Keratinocyte (primary cell): ENCODE results near the gene FKBP5. TPM values are rescaled to one million over a fixed set of nuclear protein-coding genes. Genes with fewer than 3 reads are reported as not detected.
A peak's percentile ranks its signal among the peaks of the same experiment; 100 is the strongest.

Experiments used
- DNase-seq: peaks from one replicate; pipeline ENCODE4 v3.0.0-alpha.2; 2011; ENCODE audit warnings: low read depth, missing footprints, low spot score
- FAIRE-seq: peaks from 2 replicates; lab custom pipeline; 2011; peaks lifted over from hg19 to GRCh38; lab: Jason Lieb, UNC
- H2AFZ ChIP-seq: 2 replicates; pipeline ENCODE4 v1.6.0; 2012; ENCODE audit warnings: low read length, control low read depth, inconsistent platforms; ENCODE audit not compliant: control insufficient read depth
- H3K27ac ChIP-seq: 2 replicates; pipeline ENCODE4 v1.5.1; 2011; ENCODE audit warnings: low read length; ENCODE audit not compliant: control insufficient read depth, insufficient read depth
- H3K27me3 ChIP-seq: 3 replicates; pipeline ENCODE4 v1.6.0; 2011; ENCODE audit warnings: low read length; ENCODE audit not compliant: control insufficient read depth, insufficient read depth; ENCODE audit errors: extremely low read depth
- H3K36me3 ChIP-seq, 2 experiments: 2 replicates in 1 of 2; 3 replicates in 1 of 2; pipeline ENCODE4 v1.5.1; 2011; ENCODE audit warnings: low read length in 2 of 2, mild to moderate bottlenecking in 1 of 2; ENCODE audit not compliant: control insufficient read depth in 2 of 2, insufficient read depth in 2 of 2; ENCODE audit errors: extremely low read depth in 1 of 2
- H3K4me1 ChIP-seq: 3 replicates; pipeline ENCODE4 v1.5.1; 2011; ENCODE audit warnings: low read length; ENCODE audit not compliant: control insufficient read depth, insufficient read depth; ENCODE audit errors: extremely low read depth
- H3K4me2 ChIP-seq: 3 replicates; pipeline ENCODE4 v1.6.0; 2011; ENCODE audit warnings: low read depth, low read length; ENCODE audit not compliant: control insufficient read depth, insufficient read depth; ENCODE audit errors: extremely low read depth
- H3K4me3 ChIP-seq, 3 experiments: fragments of 200-600 bp in 1 of 3; sonication (generic) in 1 of 3; 2 replicates in 2 of 3; 3 replicates in 1 of 3; pipeline ENCODE4 v1.5.1; 2011 to 2016; ENCODE audit warnings: low read length in 3 of 3, mild to moderate bottlenecking in 3 of 3, control low read depth in 2 of 3, inconsistent platforms in 1 of 3, low read depth in 1 of 3, mixed read lengths in 1 of 3, mixed run types in 1 of 3, moderate library complexity in 1 of 3; ENCODE audit not compliant: control insufficient read depth in 2 of 3, insufficient read depth in 2 of 3; ENCODE audit errors: extremely low read depth in 1 of 3
- H3K79me2 ChIP-seq: 2 replicates; pipeline ENCODE4 v1.6.0; 2012; ENCODE audit warnings: low read length; ENCODE audit not compliant: control insufficient read depth, insufficient read depth
- H3K9ac ChIP-seq: 3 replicates; pipeline ENCODE4 v1.6.0; 2011; ENCODE audit warnings: low read length; ENCODE audit not compliant: control insufficient read depth, insufficient read depth; ENCODE audit errors: extremely low read depth
- H3K9me1 ChIP-seq: 3 replicates; pipeline ENCODE4 v1.6.0; 2011; ENCODE audit warnings: low read length; ENCODE audit not compliant: control insufficient read depth, insufficient read depth; ENCODE audit errors: extremely low read depth
- H3K9me3 ChIP-seq: 2 replicates; pipeline ENCODE4 v1.5.1; 2012; ENCODE audit warnings: low read depth, low read length; ENCODE audit not compliant: control insufficient read depth
- H4K20me1 ChIP-seq: 3 replicates; pipeline ENCODE4 v1.6.0; 2011; ENCODE audit warnings: low read length; ENCODE audit not compliant: control insufficient read depth, insufficient read depth; ENCODE audit errors: extremely low read depth
- EZH2 ChIP-seq: IDR thresholded peaks from one replicate; pipeline ENCODE4 v1.6.1; 2012; ENCODE audit warnings: inconsistent platforms, mild to moderate bottlenecking, low read length, moderate library complexity
- dilution Hi-C: fragments of 300-500 bp; cut with MboI; formaldehyde crosslinking; loops from one replicate; pipeline ENCODE4 v1.7.0; 2020; ENCODE audit warnings: low sequenced_read_pairs; ENCODE audit not compliant: extremely low pct_ligation_motif_present
- polyA plus RNA-seq, 5 experiments: library from polyadenylated mRNA; depleted of rRNA in 3 of 5; stranded (reverse) in 3 of 5; stranded (forward) in 1 of 5; unstranded in 1 of 5; fragments of >200 nt; gene quantifications; 1 replicate in 1 of 5; 2 replicates in 3 of 5; 3 replicates in 1 of 5; pipeline versions ENCODE4 v1.2.1 to v1.2.3, GENCODE V29; 2011 to 2012; ENCODE audit warnings: missing spikeins in 2 of 5, low read depth in 1 of 5, low replicate concordance in 1 of 5
- TF ChIP-seq, protein P1 (sequence below), 3 experiments: IDR thresholded peaks in 1 of 3; conservative IDR thresholded peaks in 1 of 3; optimal IDR thresholded peaks in 1 of 3; 2 replicates in 2 of 3; 3 replicates in 1 of 3; pipeline versions ENCODE3 to v1.5.1; 2011; ENCODE audit warnings: low read length in 3 of 3, mild to moderate bottlenecking in 3 of 3, moderate library complexity in 2 of 3, control low read depth in 1 of 3, inconsistent platforms in 1 of 3; ENCODE audit not compliant: insufficient read depth in 2 of 3; ENCODE audit errors: extremely low read depth in 1 of 3

FKBP5 gene
- polyA plus RNA-seq, 1 donor (not counting 4 experiments of a cell fraction or from before 2014, with no cell fraction given): 88.3 TPM

DNA sequence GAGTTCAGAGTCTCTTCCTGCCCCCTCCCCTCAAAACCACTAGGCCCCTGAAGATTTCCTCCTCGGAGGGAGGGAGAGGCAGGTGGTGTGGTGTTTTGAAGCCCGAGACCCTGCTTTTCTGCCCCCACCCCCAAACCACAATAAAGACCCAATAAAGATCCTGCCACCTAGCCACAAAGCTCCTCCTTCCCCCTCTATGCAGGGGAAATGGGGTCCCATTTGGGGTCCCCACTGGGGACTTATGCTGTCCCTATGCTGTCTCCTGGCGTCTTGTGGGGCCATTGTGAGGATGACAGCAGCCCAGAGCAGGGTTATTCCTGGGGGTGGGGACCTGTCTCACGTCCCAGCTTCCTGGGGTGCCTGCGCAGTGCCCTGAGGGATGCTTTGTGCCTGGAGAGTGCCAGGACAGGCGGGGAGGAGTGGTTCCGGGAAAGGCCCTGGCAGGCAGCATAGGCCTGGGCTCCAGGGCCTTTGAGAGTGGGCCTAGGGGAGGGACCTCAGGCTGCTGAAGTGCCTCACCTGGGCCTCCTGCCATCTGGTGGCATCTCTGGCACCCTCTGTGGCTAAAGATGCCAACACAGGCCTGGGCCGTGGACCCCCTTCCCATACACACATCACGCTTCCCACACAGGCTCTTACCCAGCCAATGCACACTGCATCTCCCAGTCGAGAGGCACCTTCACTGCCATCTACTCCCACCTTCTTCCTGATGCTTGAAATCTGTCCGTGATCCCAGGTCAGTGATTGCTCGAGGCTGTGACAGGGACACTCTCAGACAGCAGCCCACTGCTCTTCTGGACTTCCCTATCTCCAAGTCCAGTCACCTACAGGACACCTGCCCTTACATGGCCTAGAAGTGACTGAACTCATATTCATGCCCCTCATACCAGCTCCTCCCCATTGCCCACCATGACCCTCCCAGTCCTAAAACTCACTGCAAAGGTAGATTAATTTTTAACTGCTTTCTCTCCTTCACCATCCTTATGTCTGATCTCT is 40.3 kb upstream of the FKBP5 start:
- no peaks in the 10 kb centered on the region for H3K9me3 ChIP-seq
- H3K27ac ChIP-seq: peak overlapping the region; percentile 88
- no peaks in the 10 kb centered on the region for H3K79me2 ChIP-seq
- H3K9me1 ChIP-seq: no peaks in the 10 kb centered on the region
- dilution Hi-C loops: loop anchor here (25.0 kb wide), 1 partner anchor 167 kb away; no protein-coding TSS in a partner anchor
- peak overlapping the region; percentile 81 for H3K4me2 ChIP-seq
- TF ChIP-seq, protein P1, sequence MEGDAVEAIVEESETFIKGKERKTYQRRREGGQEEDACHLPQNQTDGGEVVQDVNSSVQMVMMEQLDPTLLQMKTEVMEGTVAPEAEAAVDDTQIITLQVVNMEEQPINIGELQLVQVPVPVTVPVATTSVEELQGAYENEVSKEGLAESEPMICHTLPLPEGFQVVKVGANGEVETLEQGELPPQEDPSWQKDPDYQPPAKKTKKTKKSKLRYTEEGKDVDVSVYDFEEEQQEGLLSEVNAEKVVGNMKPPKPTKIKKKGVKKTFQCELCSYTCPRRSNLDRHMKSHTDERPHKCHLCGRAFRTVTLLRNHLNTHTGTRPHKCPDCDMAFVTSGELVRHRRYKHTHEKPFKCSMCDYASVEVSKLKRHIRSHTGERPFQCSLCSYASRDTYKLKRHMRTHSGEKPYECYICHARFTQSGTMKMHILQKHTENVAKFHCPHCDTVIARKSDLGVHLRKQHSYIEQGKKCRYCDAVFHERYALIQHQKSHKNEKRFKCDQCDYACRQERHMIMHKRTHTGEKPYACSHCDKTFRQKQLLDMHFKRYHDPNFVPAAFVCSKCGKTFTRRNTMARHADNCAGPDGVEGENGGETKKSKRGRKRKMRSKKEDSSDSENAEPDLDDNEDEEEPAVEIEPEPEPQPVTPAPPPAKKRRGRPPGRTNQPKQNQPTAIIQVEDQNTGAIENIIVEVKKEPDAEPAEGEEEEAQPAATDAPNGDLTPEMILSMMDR (optimal IDR thresholded peaks at IDR 0.05 in 1 of 3, IDR thresholded peaks at IDR 0.05 in 1 of 3, conservative IDR thresholded peaks at IDR 0.05 in 1 of 3; ENCODE audit: extremely low read depth in 1 of 3, insufficient read depth in 2 of 3, low read length in 3 of 3): peak in 2 of 3 experiments; percentile 22 to 29
- TF ChIP-seq EZH2: no peak
- H3K9ac ChIP-seq: peak overlapping the region; percentile 86
- peak; percentile 71 for DNase-seq
- H3K4me1 ChIP-seq: peaks cover 71% of the 10 kb centered on the region
- no peak for FAIRE-seq
- no peaks in the 10 kb centered on the region for H4K20me1 ChIP-seq
- H3K36me3 ChIP-seq: no peaks in the 10 kb centered on the region
- no peaks in the 10 kb centered on the region for H3K27me3 ChIP-seq
- peak overlapping the region; percentile 24 for H2AFZ ChIP-seq
- peak overlapping the region in 1 of 3 experiments; percentile 50 for H3K4me3 ChIP-seq

- Histone ChIP-seq H3K79me2 (no peaks in the 10 kb centered on the region), H4K20me1 (no peaks in the 10 kb centered on the region), H2AFZ (peak overlapping the region; percentile 37), H3K4me2 (peak overlapping the region; percentile 86), H3K9me1 (no peaks in the 10 kb centered on the region), H3K4me1 (peaks cover 63% of the 10 kb centered on the region), H3K4me3 (peak overlapping the region; percentile 33 to 54 (median 34)), H3K27me3 (no peaks in the 10 kb centered on the region), H3K27ac (peak overlapping the region; percentile 97), H3K36me3 (no peaks in the 10 kb centered on the region), H3K9me3 (no peaks in the 10 kb centered on the region), H3K9ac (peak overlapping the region; percentile 90)
- peak; percentile 81 for DNase-seq
- dilution Hi-C loops: loop anchor here (25.0 kb wide), 1 partner anchor 166 kb away; no protein-coding TSS in a partner anchor
- TF ChIP-seq EZH2: no peak
- TF ChIP-seq, protein P1 (optimal IDR thresholded peaks at IDR 0.05 in 1 of 3, IDR thresholded peaks at IDR 0.05 in 1 of 3, conservative IDR thresholded peaks at IDR 0.05 in 1 of 3; ENCODE audit: extremely low read depth in 1 of 3, insufficient read depth in 2 of 3, low read length in 3 of 3): no peak
- FAIRE-seq: no peak
Observed at GRCh38 chr6:35727935-35728682, 39.4 kb upstream of the FKBP5 start.
